Kidney (tissue), 14 donors: ENCODE results near the gene RAET1E. TPM values are rescaled to one million over a fixed set of nuclear protein-coding genes. Genes with fewer than 3 reads are reported as not detected.
"Not testable (repeated sequence)": the region's sequence is repeated elsewhere in the genome, so short reads cannot be mapped to it uniquely, and the experiment has no call there.

Source experiments
- DNase-seq, 5 donors: peaks; one replicate each; pipeline ENCODE4 v3.0.0-alpha.2; 2013 to 2020
- FAIRE-seq: peaks from 2 replicates; lab custom pipeline; 2012; peaks lifted over from hg19 to GRCh38; lab: Jason Lieb, UNC
- H3K27ac ChIP-seq, 2 donors: one replicate each; pipeline ENCODE4 v1.7.0; 2013; ENCODE audit warnings: low read depth in 2 of 2, low read length in 2 of 2, inconsistent platforms in 1 of 2
- H3K27me3 ChIP-seq: one replicate; pipeline ENCODE4 v1.7.1; 2013; ENCODE audit warnings: low read length, inconsistent platforms; ENCODE audit not compliant: control insufficient read depth, insufficient read depth
- H3K36me3 ChIP-seq, 3 donors: one replicate each; pipeline versions ENCODE4 v1.7.0 to v1.7.1; 2013; ENCODE audit warnings: low read length in 3 of 3, control low read depth in 1 of 3, inconsistent platforms in 1 of 3; ENCODE audit not compliant: insufficient read depth in 3 of 3, control insufficient read depth in 2 of 3
- H3K4me1 ChIP-seq, 3 donors: one replicate each; pipeline versions ENCODE4 v1.7.0 to v1.7.1; 2013; ENCODE audit warnings: low read length in 3 of 3, inconsistent platforms in 1 of 3, low read depth in 1 of 3; ENCODE audit not compliant: control insufficient read depth in 2 of 3, insufficient read depth in 2 of 3
- H3K4me3 ChIP-seq, 3 donors: one replicate each; pipeline versions ENCODE4 v1.7.0 to v1.8.1; 2013; ENCODE audit warnings: low read length in 3 of 3, control low read depth in 1 of 3, inconsistent platforms in 1 of 3
- H3K9ac ChIP-seq, 3 donors: one replicate each; pipeline versions ENCODE4 v1.7.0 to v1.7.1; 2013; ENCODE audit warnings: low read length in 3 of 3, control low read depth in 1 of 3, inconsistent platforms in 1 of 3
- H3K9me3 ChIP-seq, 3 donors: one replicate each; pipeline versions ENCODE4 v1.7.0 to v1.7.1; 2013; ENCODE audit warnings: low read length in 3 of 3, control low read depth in 1 of 3, inconsistent platforms in 1 of 3; ENCODE audit not compliant: control insufficient read depth in 2 of 3, insufficient read depth in 1 of 3
- intact Hi-C: fragments of 100-400 bp; cut with DNase I; formaldehyde crosslinking; loops from one replicate; pipeline ENCODE4 v1.11.1; 2022
- polyA plus RNA-seq: library from polyadenylated mRNA; stranded (reverse); fragments of 350-450 nt; fragmentation: Illumina TruSeq; extraction: RNeasy Lipid Tissue Mini Kit (QIAGEN cat#74804); gene quantifications from one replicate; pipeline ENCODE4 v1.2.3, GENCODE V29; 2014; ENCODE audit warnings: low read depth, low replicate concordance; ENCODE audit not compliant: insufficient read depth
- total RNA-seq: library from RNA; stranded (reverse); fragmentation: NEBNext Ultra II Directional; extraction: Animal tissue kit (Norgen Biotek cat#: 25700); gene quantifications from one replicate; pipeline ENCODE4 v1.2.1, GENCODE V29; 2021
- TF ChIP-seq, protein P1 (sequence below): IDR thresholded peaks from 3 replicates; pipeline ENCODE4 v1.5.1; 2012; ENCODE audit warnings: mild to moderate bottlenecking, moderate library complexity, borderline replicate concordance; ENCODE audit not compliant: insufficient read depth; ENCODE audit errors: extremely low read depth
- donor health status: control.
- donor health status: control.
- donor health status: control.
- donor health status: control.
- donor health status: control.
- donor health status: DM: yes; HTN: yes; CAD: no.
- donor health status: Normal renal cell carcinoma (clear cell type).

Gene RAET1E
- total and polyA plus RNA-seq, 2 donors from 2014 or later, result 1.0 to 3.1 TPM

GRCh38 chr6:149923327-149923986 is 25.5 kb upstream of the RAET1E start:
- DNase-seq, result peak in 1 of 5 donors; percentile 59
- Histone ChIP-seq H3K4me3 (peak overlapping the region; percentile 55 to 60 (median 58)), H3K27ac (no peak overlapping the region), H3K9ac (peak overlapping the region in 2 of 3 donors; percentile 22 to 48), H3K36me3 (no peaks in the 10 kb centered on the region), H3K9me3 (no peaks in the 10 kb centered on the region), H3K27me3 (peaks cover 6% of the 10 kb centered on the region), H3K4me1 (peaks cover 0 to 4% (median 0%) of the 10 kb centered on the region in 3 donors)
- TF ChIP-seq, protein P1, sequence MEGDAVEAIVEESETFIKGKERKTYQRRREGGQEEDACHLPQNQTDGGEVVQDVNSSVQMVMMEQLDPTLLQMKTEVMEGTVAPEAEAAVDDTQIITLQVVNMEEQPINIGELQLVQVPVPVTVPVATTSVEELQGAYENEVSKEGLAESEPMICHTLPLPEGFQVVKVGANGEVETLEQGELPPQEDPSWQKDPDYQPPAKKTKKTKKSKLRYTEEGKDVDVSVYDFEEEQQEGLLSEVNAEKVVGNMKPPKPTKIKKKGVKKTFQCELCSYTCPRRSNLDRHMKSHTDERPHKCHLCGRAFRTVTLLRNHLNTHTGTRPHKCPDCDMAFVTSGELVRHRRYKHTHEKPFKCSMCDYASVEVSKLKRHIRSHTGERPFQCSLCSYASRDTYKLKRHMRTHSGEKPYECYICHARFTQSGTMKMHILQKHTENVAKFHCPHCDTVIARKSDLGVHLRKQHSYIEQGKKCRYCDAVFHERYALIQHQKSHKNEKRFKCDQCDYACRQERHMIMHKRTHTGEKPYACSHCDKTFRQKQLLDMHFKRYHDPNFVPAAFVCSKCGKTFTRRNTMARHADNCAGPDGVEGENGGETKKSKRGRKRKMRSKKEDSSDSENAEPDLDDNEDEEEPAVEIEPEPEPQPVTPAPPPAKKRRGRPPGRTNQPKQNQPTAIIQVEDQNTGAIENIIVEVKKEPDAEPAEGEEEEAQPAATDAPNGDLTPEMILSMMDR, result no peak
- intact Hi-C loops, result no loop called here
- FAIRE-seq, result no peak

GRCh38 chr6:149922642-149923326 is 24.9 kb upstream of the RAET1E start, which contains the start of gene RAET1G:
Gene RAET1G, minus strand, starts transcription at chr6:149923121. Its CDS starts 111 bp downstream, at chr6:149923010.
- DNase-seq, result peak; percentile 93 to 97 (median 95)
- H3K4me1 ChIP-seq, result peaks cover 0 to 4% (median 0%) of the 10 kb centered on the region in 3 donors
- peak within 1 kb of the TSS; percentile 55 to 60 (median 58) for H3K4me3 ChIP-seq
- peak within 1 kb of the TSS in 2 of 3 donors; percentile 22 to 48 for H3K9ac ChIP-seq
- H3K27ac ChIP-seq, result no peak within 1 kb of the TSS
- H3K27me3 ChIP-seq, result peaks cover 6% of the 10 kb centered on the region
- FAIRE-seq, result peak; percentile 78
- TF ChIP-seq, protein P1, result no peak
- no peaks in the 10 kb centered on the region for H3K9me3 ChIP-seq
- intact Hi-C loops, result no loop called here
- no peaks in the 10 kb centered on the region for H3K36me3 ChIP-seq

DNA sequence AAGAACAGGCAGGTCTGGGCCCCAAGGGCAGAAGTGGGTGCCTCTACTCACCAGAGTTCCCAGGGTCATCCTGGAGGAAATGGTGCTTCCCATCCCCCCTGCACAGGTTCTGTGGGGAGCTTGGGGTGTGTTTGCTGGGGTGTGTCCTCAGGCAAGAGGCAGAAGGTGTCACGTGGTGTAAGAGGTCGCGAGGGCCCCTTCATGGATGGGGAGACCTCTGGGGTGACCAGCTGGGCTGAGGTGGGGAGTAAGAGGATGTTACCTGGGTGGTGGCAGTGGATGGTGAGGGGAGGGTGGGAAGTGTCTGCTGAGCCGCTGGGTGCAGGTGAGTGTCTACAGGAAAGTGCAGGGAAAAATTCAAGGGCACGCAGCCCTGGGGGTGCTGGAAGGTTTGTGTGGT is 24.2 kb upstream of the RAET1E start:
- FAIRE-seq, H3K4me1 ChIP-seq, H3K9ac ChIP-seq, H3K27me3 ChIP-seq, intact Hi-C loops, H3K36me3 ChIP-seq, H3K9me3 ChIP-seq, H3K27ac ChIP-seq, H3K4me3 ChIP-seq: not testable (repeated sequence)
- DNase-seq, result peak in 1 of 5 donors; percentile 73

DNA sequence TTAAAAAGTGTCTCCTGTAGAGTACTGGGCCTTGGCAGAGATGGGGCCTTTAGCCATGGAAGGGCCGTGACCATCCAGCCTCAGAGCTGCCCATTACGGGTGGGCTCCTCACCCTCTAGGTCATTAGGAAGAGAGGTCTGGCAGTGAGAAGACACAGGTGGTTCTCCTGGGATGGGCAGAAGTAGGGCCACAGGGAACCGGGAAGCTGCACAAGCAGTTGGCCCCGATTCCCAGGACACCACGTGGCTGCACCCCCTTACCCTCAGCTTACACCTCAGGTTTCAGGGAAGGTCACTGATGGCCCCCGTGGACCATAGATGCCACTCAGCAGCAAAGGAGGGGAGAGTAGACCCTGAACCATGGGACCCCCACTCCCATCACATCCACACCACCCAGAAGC is 23.4 kb upstream of the RAET1E start:
- Histone ChIP-seq H3K4me1 (peaks cover 0 to 4% (median 0%) of the 10 kb centered on the region in 3 donors), H3K4me3 (no peak overlapping the region), H3K27me3 (peaks cover 6% of the 10 kb centered on the region), H3K9me3 (no peaks in the 10 kb centered on the region), H3K9ac (no peak overlapping the region), H3K36me3 (no peaks in the 10 kb centered on the region), H3K27ac (no peak overlapping the region)
- TF ChIP-seq, protein P1, result no peak
- DNase-seq, result peak in 1 of 5 donors; percentile 45
- no peak for FAIRE-seq
- intact Hi-C loops, result no loop called here
